TTC549 (cell line): ENCODE results near the gene CNTNAP2.
A peak's percentile ranks its signal among the peaks of the same experiment; 100 is the strongest.
"Not testable (repeated sequence)": the region's sequence is repeated elsewhere in the genome, so short reads cannot be mapped to it uniquely, and the experiment has no call there.

Experiments used
- FAIRE-seq: peaks from 2 replicates; lab custom pipeline; 2012; peaks lifted over from hg19 to GRCh38; lab: Jason Lieb, UNC

The CNTNAP2 gene

DNA sequence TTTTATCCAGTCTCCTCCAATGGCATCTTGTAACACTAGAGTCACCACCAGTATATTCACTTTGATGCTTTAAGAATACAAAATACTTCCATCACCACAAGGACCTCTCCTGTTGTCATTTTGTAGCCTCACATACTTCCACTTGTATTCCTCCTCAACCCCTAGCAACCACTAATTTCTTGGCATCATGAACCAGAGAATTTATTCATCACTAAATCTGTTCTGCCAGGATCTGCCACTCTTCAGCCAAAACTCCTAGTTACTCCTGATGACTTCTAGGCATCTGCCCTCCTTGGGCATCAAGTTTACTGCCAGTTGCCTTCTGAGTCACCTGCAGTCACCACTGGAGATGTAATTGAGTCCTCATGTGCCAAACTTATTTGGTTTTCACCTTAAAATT is 906.8 kb downstream of the CNTNAP2 start:
- FAIRE-seq: no peak

DNA sequence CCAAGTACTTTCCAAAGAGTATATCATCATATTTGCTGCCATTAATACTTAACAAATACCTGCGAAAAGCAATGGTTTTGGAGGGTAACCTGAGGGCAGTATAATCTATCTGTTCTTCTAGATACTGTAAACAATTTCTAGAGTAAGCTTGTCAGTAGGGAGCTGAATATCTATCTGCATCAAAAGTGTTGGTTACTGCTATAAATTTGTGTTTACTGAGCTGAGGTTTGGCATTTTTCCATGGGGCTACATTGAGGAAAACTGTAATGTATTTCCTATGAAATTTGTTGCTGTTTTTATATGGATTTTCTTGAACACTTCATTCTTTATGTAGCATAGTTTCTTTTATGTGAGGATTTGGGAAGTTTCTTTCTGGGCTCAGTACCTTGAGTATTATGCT is 913.4 kb downstream of the CNTNAP2 start:
- no peak for FAIRE-seq

DNA sequence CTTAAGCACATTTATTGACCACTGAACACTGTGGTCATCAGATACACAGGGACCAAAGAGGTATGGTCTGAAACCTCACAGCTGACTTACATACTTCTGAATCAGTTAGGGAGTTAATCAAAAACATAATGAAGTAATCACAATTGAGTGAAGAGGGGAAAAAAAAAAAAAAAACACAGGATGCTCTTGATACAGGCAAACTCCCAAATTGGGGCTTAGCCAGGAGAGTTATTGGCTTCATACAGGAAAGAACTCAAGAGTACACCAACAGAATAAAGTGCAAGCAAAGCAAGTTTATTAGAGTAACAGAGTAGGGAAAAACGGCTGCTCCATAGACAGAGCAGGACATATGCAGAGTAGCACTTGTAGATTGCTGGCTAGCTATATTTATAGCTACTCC is 917.0 kb downstream of the CNTNAP2 start:
- no peak for FAIRE-seq

DNA sequence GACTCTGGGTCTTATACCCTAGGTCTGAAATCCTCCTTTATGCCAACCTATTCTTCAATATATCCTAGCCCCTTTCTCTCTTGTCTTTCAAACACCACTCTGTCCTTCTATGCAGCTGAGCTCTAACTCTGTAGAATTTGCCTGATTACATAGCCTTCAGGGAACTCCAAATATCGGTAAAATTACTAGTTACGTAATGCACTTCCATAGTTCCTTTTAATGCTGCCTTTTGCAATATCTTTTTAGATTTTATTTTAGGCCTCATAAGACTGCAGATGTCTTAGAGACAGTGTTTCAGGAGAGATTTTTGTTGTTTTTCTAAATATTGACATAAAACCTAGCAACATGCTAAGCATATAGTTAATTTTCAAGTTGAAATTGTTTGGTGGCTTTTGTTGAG is 924.8 kb downstream of the CNTNAP2 start:
- no peak for FAIRE-seq

DNA sequence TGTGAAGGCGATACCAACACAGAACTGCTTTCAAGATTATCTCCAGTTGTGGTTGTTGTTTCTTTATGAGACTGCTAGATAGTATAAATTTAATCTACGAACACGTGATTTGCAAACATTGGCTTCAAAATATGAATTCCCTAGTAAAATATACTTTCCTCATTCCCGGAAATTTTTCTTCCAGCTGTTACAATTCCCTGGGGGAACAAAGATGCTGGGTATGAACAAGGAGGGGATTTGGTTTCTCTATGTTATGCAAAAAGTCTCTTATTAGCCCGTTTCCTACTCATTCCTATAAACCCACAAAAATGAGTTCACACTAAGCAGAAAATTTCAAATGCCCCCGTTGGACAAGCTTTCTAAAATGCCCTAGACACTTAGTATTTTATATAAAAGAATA is 928.3 kb downstream of the CNTNAP2 start:
- FAIRE-seq: no peak

DNA sequence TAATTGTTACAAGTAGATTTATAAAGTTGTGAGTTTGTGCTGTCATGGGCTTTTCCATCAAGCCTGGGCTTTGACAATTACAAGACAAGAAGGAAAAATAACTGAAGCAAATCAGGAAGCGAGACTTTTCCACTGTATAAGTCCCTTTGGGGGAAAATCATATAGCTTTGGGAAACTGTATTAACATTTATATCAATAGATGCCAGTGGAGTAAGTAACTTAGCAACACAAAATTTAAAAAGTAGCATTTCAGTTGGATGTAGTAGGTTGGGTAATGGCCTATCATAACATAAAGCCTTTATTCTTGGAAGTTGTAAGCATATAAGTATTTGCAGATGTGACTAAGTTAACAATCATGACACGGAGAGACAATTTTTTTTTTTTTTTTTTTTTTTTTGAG is 931.1 kb downstream of the CNTNAP2 start:
- no peak for FAIRE-seq

DNA sequence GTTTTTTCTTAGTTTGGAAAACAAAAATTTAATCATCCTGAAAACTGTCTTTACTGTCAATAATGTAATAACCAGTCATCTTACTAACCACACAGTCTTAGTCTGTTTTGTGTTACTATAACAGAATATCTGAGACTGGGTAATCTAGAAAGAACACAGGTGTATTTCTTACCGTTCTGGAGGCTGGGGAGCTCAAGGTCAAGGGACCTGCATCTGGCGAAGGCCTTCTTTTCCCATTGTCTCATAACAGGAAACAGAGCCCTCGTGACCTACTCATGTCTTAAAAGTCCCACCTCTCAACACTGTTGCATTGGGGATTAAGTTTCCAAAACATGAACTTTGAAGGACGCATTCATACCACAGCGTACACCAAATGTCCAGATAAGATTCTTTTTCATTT is 932.3 kb downstream of the CNTNAP2 start:
- no peak for FAIRE-seq

DNA sequence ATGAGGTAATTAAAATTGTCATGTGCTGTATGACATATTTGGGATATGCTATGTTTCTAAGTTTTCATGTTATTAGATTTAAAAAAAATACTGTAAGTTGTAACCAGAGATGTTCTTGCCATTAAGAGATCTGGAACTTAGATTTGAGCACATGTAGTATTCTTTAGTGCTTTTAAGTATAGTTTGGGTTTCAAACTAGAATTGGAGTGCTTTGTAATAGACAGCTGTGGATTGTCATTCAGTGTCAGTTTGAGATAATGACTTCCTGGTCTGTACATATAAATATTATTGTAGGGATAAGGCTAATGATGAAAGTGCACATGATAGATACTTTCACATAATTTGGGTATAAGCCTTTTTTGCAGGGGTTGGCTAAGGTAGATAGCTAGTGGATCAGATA is 936.2 kb downstream of the CNTNAP2 start:
- FAIRE-seq: no peak

DNA sequence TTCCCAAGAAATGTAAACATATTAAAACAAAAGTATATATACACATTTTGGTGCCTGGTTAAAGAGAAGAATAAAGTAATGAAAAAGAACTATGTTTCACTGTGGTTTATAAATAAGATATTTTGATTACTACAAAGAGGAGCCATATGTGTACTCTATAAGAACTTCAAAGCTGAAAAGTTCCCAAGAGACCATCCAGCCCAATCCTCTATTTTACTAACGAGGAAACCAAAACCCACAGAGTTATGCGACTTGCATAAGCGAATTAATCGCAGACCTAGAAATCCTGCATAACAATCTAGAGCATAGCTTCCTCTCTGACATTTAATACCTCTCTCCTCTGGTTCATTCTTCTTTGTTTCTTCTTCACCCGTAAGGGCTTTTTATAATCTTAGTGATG is 937.1 kb downstream of the CNTNAP2 start:
- FAIRE-seq: no peak

DNA sequence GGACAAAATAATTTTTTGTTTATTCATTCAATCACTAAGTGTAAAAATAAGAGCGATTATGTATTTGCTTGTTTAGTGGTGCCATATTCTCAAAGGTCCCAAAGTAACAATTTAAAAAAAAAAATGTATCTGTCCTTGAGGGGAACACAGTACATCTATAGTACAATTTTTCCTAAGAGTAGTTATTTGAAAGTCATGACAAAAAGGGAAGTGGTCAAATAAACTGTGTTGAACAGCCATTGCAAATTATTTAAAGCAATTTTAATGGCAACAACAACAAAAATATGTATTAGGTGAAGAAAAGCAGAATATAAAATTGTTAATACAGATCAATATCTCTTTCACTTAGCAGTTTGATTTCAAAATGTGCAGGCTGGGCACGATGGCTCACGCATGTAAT is 943.5 kb downstream of the CNTNAP2 start:
- no peak for FAIRE-seq

DNA sequence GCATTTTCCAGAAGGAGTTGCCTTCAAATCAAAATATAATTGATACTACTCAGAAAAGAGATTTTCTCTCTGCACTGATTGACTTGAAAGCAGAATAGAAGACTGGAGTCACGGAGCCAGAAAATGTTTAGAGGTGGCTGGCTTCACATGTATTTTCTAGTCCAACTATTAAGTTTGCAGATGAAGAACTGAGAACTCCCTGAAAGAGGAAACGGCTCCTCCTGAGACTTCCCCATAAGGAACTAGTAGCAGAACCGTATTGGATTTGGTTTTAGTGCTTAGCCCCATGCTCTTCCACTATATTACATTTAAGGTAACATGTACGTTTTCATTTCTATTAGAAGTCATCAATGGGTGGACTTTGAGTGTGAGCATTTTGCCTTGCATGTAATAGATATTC is 946.3 kb downstream of the CNTNAP2 start:
- FAIRE-seq: no peak

DNA sequence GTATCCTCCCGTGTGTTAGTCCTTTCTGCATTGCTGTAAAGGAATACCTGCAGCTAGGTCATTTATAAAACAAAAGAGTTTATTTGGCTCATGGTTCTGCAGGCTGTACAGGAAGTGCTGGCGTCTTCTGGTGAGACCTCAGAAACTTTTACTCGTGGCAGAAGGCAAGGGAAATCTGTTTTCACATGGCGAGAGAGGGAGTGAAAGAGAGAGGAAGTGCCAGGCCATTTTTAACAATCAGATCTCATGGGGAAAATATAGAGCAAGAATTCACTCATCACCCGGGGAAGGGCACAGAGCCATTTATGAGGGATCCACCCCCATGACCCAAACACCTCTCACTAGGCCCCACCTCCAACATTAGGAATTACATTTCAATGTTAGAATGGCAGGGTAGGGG is 952.2 kb downstream of the CNTNAP2 start:
- no peak for FAIRE-seq

DNA sequence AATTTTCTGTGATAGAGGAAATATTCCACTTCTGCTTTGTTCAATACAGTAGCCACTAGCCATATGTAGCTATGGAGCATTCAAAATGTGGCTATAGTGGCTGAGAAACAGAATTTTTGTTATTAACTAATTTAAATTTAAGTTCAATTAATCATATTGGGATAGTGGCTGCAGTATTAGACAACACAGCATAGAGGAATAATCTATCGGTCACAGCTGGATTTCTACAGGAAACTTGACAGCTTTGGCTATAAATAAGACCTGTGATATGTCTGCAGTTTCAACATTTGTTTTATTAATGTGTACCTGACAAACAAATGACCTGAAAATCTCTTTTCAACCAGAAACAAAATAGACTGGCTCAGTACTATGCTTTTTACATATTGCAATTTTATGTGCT is 953.2 kb downstream of the CNTNAP2 start:
- FAIRE-seq: no peak

DNA sequence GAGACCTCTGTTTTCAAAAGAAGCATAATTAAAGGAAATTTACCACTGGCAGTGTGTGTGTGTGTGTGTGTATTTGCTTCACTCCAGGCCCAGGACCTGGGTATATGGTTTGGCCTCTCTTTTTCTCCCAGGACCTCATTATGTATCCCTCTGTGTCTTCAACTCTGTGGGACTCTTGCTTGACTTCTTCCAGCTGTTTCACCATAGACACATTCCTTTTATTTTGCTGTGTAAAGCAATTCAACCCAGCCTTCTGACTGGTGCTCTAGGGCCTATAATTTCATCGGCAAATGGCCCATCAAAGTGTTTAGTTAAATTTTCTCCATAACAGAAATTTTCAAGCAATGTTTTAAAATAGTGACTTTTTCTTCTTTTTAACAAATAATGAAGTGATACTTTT is 954.3 kb downstream of the CNTNAP2 start:
- no peak for FAIRE-seq

DNA sequence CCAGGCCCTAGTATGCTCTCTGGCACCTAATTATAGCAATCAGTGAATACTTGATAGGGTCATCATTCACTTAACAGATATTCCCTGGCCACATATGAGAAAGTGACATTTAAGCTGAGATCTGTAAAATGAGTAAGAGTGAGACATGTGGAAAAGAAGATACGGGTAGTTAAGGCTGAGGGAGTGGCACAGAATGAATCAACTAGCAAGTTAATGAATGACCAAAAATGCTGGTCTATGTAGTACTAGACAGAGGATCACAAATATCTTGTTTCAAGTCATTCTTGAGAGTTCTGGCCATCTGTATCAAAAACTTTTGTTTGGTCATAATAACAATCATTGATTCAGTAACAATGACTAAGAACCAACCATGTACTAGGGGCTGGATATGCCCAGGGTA is 954.9 kb downstream of the CNTNAP2 start:
- FAIRE-seq: no peak

DNA sequence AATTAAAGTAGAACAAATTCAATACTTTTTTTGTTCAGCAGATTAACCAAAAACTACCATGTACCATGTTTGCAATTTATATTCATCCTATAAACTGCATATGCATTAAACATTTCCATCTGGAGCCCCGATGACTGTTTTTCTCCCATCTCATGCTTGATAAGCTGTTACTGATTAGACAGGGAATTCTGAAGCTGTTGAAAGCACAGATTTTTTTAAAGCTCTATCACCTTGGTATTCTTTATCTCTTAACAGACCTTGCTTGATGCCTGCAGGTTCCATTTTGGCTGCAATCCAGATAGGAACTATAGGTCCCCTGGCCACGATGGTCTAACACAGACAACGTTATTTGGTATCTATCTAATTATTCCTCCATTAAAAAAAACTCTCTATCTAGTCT is 961.7 kb downstream of the CNTNAP2 start:
- FAIRE-seq: no peak

DNA sequence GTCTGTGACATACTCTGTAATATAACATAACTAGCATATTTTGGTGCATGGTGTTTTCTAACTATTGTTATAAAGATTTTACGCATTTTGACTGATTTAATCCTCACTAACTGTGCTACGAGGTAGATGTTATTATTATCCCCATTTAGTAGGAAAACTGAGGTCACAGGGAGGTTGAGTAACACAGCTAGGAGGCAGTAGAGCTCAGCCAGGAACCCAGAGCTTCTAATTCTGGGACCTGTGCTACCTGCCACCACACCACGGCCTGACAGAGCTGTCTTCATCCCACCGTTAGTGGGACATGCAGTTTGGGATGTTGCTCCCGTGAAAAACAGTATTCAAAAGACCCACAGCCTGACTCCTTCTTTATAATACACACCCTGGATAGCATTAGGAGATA is 962.5 kb downstream of the CNTNAP2 start:
- no peak for FAIRE-seq

DNA sequence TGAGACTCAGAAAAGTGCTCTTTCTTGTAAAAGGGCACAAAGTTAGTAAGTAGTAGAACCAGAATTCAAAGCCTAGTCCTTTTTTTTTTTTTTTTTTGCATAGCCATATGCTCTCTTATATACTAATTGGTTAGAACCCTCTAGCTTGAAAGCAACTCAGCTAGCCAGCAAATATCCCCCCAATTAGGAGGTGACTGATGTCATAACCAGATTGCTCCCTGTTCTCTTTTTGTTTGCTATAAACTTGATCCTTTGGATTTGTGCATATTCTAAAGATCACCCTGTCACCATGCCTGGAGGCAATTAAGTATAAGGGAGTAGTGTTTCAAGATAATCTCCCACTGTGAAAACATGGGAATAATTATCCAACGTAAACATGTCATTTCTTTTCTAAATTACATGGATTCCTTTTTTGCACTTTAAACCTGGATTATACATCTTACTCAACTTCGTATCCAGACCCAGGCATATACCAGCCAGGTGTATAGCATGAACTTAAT is 963.4 kb downstream of the CNTNAP2 start:
- FAIRE-seq: no peak

DNA sequence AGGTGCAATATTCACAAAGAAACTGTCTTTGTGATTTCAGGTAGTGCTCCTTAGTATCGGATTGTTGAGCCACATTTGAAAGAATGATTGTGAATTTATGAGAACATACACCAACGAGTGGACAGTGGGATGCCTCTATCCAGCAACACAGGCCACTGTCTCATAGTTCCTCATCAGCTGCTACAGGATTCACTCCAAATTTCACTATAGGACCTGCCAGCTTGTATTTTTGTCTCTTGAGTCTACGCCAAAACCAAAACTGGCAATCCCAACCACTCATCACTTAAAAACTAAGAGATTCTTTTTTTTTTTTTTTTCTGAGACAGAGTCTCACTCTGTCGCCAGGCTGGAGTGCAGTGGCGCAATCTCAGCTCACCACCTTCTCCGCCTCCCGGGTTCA is 964.5 kb downstream of the CNTNAP2 start:
- no peak for FAIRE-seq

DNA sequence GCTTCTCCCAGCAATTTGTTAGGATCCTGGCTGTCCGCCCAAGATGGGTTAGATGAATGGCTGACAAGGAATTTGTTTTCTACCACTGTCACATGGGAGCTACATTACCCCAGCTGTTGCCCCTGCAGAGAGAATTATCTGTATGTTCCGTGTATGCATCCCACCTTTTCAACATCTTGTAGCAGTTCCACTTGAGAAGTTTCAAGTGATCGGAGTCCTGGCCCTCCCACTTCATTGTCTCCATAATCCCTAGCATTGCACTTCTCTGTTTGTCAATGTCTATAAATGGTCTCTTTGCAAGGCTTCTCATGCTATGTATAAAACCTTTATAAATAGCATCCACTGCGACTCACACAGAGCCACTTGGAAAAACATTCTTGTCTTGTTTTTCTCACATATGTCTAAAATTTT is 972.5 kb downstream of the CNTNAP2 start:
- FAIRE-seq: no peak

DNA sequence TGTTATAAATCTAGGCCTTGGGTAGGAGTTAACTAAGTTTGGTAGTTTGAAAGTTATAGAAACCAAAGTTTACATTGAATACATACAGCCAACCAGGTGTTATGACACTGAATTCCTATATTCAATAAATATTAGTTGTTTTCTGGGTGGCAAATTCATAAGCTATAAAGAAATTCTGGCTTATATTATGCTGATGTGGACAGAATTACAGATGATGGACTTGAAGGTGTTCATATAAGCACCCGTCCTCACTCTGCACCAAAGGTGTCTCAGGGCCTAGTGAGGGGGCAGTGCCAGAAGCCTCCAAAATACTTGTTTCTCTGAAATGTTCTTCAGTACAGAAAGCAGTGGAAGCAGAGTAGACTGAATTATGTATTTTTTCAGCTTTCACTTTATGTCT is 973.0 kb downstream of the CNTNAP2 start:
- FAIRE-seq: no peak

DNA sequence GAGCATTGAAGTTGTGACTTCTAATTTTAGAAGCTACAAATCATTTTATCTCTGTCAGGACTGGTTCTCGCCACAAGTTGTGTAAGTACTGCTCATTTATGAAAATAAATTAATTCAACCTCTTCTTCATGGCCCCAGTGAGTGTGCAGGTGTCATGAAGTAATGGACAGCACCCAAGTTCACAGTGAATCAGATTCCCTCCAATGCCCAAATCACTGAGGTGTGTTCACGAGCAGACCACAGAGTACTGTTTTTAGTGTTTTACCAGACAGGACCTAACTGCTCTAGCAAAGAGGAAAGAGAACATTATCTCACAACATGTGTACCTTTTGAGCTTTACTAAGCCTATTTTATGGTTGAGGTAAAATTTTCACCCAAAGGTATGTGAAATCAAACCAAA is 980.0 kb downstream of the CNTNAP2 start:
- no peak for FAIRE-seq

DNA sequence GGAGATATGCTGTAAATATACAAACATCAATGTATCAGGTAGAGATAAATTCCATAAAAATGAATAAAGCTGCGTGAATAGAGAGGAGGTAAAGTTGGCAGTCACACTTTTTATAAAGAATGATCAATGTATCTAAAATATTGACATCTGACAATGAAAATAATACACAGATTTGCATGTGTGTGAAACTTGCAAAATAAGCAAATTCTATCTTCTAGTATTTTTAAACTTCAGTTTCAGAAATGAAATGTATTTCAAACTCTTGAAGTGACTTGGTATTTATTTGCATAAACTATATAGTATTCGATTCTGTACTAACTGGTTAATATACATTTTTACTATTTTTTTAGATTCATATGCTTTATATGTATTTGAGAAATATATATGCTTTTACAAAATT is 986.6 kb downstream of the CNTNAP2 start:
- FAIRE-seq: peak; percentile 20

DNA sequence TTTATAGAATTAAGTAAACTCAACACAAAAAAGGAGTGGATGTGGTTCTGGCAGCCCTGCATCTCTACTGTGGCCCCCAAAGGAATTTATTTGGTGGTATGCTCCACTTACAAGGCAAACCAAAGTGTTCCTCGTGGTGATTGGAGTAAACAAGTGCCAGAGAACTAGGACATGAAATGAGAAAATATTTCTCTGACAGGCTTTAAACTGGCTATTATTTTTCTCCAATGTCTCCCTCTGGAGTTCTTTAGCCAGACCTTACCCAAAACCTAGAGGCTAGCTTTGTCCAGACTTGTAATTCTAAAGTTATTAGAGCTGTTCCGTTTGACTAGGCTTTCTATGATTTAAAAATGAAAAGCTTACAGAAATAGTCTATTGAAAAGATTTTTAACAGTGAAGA is 990.1 kb downstream of the CNTNAP2 start:
- FAIRE-seq: no peak

DNA sequence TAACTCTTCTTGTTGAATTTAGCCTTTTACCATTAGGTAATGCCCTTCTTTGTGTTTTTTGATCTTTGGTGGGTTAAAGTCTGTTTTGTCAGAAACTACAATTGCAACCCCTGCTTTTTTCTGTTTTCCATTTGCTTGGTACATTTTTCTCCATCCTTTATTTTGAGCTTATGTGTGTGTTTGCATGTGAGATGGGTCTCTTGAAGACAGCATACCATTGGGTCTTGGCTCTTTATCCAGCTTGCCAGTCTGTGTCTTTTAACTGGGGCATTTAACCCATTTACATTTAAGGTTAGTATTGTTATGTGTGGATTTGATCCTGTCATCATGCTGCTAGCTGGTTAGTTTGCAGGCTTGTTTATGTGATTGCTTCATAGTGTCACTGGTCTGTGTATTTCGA is 997.9 kb downstream of the CNTNAP2 start:
- not testable (repeated sequence) for FAIRE-seq
